ENCODE data around the gene FAM20C.

- TF ChIP-seq POLR2A (IDR thresholded peaks at IDR 0.05): no peak
- no peak for TF ChIP-seq CTCF (IDR thresholded peaks at IDR 0.05)
- TF ChIP-seq EP300 (IDR thresholded peaks at IDR 0.05): no peak
- TF ChIP-seq POLR2AphosphoS5 (IDR thresholded peaks at IDR 0.05): no peak
Observed at GRCh38 chr7:145863-146262, 46.5 kb upstream of the FAM20C start.

Data from suprapubic skin (tissue), 4 donors.